Measurements from ENCODE around the gene AGXT. TPM values are rescaled to one million over a fixed set of nuclear protein-coding genes. Genes with fewer than 3 reads are reported as not detected.

The AGXT gene
- total RNA-seq (2021; ENCODE audit: unreplicated experiment) (0.34 TPM), Bru-seq, nascent RNA (not detected), BruChase-seq, experiment 1, labeled RNA remaining after a 6-hour chase (not detected), BruChase-seq, experiment 2, labeled RNA remaining after a 2-hour chase (not detected)
- polyA plus RNA-seq (2012): not detected in 2 replicates
- long read RNA-seq: 0 reads

- no peak within 1 kb of the TSS for H3K27ac ChIP-seq (ENCODE audit: low read depth, low read length)
- H3K4me3 ChIP-seq (replicated peaks in 1 of 2; ENCODE audit: low read depth in 1 of 2, low read length in 2 of 2): no peak within 1 kb of the TSS
- no peaks in the 10 kb centered on the region for H3K4me1 ChIP-seq (ENCODE audit: control insufficient read depth in 1 of 2, insufficient read depth in 2 of 2, low read length in 2 of 2)
- H3K9me3 ChIP-seq (ENCODE audit: control insufficient read depth in 1 of 2, insufficient read depth in 1 of 2, low read depth in 1 of 2, low read length in 2 of 2): no peaks in the 10 kb centered on the region
- no peaks in the 10 kb centered on the region for H3K79me2 ChIP-seq (ENCODE audit: insufficient read depth, low read length)
- no peak for TF ChIP-seq CEBPB (IDR thresholded peaks at IDR 0.05; ENCODE audit: low read depth)
- no peak for TF ChIP-seq ZFX (IDR thresholded peaks at IDR 0.05)
- no peak for TF ChIP-seq ZBTB33 (IDR thresholded peaks at IDR 0.05; ENCODE audit: extremely low read depth, insufficient replicate concordance, low read length)
- TF ChIP-seq ATF3 (IDR thresholded peaks at IDR 0.05): no peak
- CTCF ChIA-PET: no interaction called here
- BruUV-seq (replicated peaks): no TSS peak
- no peaks in the 10 kb centered on the region for H4K20me1 ChIP-seq (ENCODE audit: insufficient read depth)
- RAD21 ChIA-PET (ENCODE audit: low non-redundant PET in 1 of 2, low total read pairs in 2 of 2, uncharacterized antibody in 2 of 2, unreplicated experiment in 2 of 2): no interaction called here
- H2AFZ ChIP-seq (ENCODE audit: low read depth, low read length, poor library complexity, severe bottlenecking): no peak within 1 kb of the TSS
- no peaks in the 10 kb centered on the region for H3K9me2 ChIP-seq (ENCODE audit: insufficient read depth)
- H3K27me3 ChIP-seq (ENCODE audit: insufficient read depth, low read length): peaks cover 7% of the 10 kb centered on the region; the same call in 1 of the 2 replicates
- ATAC-seq: no peak
- H3K36me3 ChIP-seq (ENCODE audit: control insufficient read depth in 1 of 2, insufficient read depth in 2 of 2, low read length in 2 of 2): no peaks in the 10 kb centered on the region
- POLR2A ChIA-PET: no interaction called here
- DNase-seq (ENCODE audit: low read depth, low spot score): no peak
- H3K9ac ChIP-seq (ENCODE audit: low read length): no peak within 1 kb of the TSS
- intact Hi-C loops (cut with micrococcal nuclease): no loop called here
- H3K4me2 ChIP-seq (ENCODE audit: low read length): no peak within 1 kb of the TSS
Measured at GRCh38 chr2:240868286-240869108, at the start of gene AGXT. Gene AGXT, plus strand, starts transcription at chr2:240868824. Its CDS starts 42 bp downstream, at chr2:240868866.
